GM18867 (cell line): ENCODE data around the gene ADH6.
"Not testable (repeated sequence)": the region's sequence is repeated elsewhere in the genome, so short reads cannot be mapped to it uniquely, and the experiment has no call there.

Experiments
- ATAC-seq: cut with Tn5 transposase; IDR thresholded peaks from one replicate; pipeline ENCODE4 v1.9.1; 2021; ENCODE audit warnings: mild to moderate bottlenecking, moderate library complexity; ENCODE audit not compliant: unreplicated experiment

The ADH6 gene

GRCh38 chr4:99219072-99219471 is at the start of gene ADH6:
ADH6 (minus strand) TSS chr4:99219246; CDS start chr4:99219152, 94 bp downstream.
- ATAC-seq: no peak

DNA sequence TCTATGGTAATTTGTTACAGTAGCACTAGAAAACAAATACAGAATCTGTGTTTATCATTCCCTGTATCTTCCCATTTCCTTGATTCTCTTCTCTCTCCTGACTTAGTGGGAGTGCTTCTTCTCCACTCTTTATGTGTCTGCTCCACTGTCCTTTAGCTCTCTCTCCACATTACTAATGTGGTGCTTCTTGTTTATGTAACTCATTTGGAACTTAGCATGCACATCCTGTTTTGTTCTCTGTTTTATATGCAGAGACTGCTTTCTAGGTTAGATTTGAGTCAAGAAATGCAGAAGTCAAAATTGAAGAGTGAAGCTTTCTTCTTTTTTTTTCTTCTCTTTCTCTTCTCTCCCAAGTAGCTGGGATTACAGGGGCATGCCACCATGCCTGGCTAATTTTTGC is 45.9 kb upstream of the ADH6 start:
- ATAC-seq: no peak

- ATAC-seq: no peak
Observed at GRCh38 chr4:99252746-99253145, 33.7 kb upstream of the ADH6 start.

DNA sequence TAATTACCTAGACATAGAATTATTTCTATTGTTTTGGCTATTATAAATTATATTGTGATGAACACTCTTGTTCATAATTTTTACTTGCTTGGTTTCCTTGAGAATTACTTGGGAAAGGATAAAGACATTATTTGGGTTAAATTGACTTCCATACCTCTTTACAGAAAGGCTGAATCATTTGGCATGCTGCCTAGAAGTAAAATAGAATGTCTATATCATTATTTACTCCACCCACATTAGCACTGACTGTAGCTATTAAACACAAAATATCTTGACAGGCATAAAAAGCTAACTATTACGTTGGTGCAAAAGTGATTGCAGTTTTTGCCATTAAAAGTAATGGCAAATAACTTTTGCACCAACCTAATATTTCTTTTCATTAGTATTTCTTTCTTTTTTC is 29.7 kb upstream of the ADH6 start:
- ATAC-seq: no peak

GRCh38 chr4:99235955-99236354 is 16.9 kb upstream of the ADH6 start:
- no peak for ATAC-seq

DNA sequence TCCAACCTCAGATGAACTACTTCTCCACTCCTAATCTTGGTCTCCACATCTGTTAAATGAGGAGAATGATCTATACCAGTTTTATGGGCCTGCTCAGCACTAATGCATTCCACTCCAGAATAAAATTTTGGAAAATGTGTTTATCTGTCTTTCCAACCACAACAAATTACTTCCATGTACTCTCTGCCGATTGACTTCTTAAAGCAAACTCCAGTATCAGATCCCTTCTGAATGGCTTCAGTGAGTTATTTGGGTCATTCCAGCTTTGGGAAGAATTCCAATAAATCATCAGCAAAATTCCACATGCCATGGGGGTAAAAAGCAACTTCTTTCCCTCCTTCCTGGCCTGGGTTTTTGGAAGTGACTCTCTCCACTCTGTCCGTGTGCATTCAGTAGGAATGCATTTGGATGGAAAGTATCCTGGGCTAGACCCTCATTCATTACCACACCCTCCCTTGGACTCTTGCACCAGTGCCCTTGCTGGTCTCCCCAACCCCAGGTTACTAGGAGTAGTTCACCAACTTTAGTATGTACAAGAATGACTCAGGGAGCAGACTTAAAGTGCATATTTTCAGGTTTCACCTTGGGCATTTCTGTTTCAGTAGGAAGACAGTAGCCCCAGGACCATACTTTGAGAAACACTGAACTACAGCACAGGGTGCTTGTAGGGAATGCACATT is 15.4 kb upstream of the ADH6 start:
- no peak for ATAC-seq

- ATAC-seq: not testable (repeated sequence)
Observed at GRCh38 chr4:99233397-99233796, 14.4 kb upstream of the ADH6 start.

GRCh38 chr4:99228706-99229105 is 9.7 kb upstream of the ADH6 start:
- ATAC-seq: not testable (repeated sequence)

DNA sequence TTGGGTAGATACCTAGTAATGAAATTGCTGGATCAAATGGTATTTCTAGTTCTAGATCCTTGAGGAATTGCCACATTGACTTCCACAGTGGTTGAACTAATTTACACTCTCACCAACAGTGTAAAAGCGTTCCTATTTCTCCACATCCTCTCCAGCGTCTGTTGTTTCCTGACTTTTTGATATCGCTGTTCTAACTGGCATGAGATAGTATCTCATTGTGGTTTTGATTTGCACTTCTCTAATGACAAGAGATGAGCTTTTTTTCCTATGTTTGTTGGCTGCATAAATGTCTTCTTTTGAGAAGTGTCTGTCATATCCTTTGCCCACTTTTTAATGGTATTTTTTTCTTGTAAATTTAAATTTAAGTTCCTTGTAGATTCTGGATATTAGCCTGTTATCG is 8.6 kb upstream of the ADH6 start:
- not testable (repeated sequence) for ATAC-seq

DNA sequence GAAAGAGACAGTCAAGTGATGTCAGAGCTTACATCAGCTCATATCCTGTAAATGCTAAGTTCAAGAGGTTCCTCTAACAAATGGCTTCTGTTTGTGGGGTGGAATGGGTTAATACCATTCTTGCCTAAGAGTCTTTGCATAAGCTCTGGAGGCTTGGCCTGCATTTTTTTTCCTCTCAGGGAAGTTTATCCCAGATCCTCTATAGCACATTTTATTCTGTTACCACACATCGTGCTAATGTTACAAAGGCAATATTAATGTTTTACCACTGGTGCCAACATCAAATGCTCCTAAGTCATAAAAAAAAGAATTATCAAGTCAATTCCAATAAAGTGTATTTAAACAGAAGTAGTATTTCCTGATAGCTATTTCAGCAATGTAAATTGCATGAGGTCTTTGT is 2.9 kb upstream of the ADH6 start:
- no peak for ATAC-seq

GRCh38 chr4:99219479-99219878 is 433 bp upstream of the ADH6 start:
- peak; percentile 73 for ATAC-seq

DNA sequence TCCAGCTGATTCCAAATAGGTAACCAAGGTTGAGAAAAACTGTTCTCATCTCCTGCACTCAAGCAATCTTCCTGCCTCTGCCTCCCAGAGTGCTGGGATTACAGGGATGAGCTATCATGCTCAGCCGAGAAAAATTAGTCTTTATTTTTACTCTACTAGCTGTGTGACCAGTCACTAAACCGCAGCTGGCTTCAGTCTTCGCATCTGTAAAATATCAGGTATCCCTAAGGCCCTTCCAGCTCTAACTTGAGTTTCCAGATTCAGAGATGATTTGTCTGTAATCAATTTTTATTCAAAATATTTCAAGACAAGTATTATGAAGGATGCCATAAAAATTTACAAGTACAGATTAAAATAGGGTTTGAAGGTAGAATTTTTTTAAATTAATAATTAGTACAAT is 3.5 kb downstream of the ADH6 start:
- no peak for ATAC-seq

- ATAC-seq: no peak
Observed at GRCh38 chr4:99210789-99211188, 8.3 kb downstream of the ADH6 start.

- ATAC-seq: no peak
Observed at GRCh38 chr4:99209671-99210070, 9.4 kb downstream of the ADH6 start.

GRCh38 chr4:99208719-99209075 is 10.3 kb downstream of the ADH6 start:
- ATAC-seq: no peak

GRCh38 chr4:99207911-99208718 is 10.9 kb downstream of the ADH6 start:
- no peak for ATAC-seq

DNA sequence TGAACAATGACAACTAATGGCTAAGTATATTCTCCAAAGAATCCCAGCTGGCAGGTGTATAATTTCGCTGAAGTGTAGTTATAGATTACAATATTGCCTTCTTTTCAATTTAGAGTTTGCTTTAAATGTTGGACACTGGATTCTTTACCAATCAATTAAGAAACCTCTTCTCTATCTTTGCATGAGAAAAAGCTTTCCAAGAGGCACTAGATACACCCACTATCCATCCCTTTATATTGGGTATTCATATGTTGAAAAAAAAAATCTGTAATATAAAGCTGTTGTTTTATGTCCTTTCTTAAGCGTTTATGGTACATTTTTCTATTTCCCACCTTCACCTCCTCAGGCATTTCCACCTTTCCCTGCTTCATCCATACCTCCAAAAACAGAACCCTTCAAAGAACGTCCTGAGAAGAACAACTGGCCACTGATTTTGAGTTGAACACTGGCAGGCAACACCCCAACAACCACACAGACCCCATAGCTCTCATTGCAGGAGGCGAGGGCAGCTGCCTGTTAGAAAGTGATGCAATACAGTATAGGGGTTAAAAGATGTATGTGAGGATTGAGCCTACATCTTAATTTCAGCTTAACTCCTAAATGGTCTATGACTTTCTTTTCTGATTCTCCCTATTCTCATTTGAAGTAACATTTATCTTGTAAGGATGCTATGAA is 11.8 kb downstream of the ADH6 start:
- ATAC-seq: no peak

DNA sequence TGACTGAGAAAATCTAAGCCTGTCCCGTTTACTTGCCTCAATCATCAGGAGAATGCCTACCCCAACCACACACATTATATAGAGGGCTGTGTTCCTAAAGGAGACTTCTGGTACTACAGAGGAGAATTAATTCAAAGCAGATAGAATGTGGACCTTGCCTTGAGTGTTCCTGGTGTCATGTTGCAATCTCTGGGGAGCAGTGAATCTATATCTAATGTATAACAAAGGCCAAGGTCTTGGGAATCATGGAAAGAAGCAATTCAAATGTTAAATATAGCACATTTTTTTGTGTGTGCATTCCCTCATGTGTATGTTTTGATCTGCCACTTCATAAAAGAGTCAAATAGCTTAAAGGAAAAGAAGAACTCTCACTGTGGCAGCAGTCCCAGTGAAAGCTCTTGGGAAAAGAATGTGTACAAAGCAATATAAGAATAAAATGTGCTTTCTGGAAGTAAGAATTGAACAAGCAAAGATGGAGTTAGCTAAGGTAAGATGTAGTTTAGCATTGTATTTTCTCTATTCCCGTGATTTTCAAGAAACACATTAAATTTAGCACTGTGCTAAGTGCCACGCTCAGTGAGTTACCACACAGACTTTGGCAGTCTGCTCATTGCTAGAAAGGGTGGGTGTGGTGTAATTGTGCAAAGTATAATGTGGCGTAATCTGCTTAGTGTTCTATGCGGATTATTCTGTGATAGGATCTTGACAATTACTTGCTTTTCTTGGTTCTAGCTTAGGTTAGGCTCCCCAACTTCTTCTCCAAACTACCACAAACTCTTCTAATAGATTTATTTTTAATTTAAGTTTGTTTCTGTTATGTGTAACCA is 13.7 kb downstream of the ADH6 start:
- no peak for ATAC-seq

GRCh38 chr4:99202536-99202935 is 16.5 kb downstream of the ADH6 start:
- no peak for ATAC-seq

GRCh38 chr4:99202094-99202493 is 17.0 kb downstream of the ADH6 start:
- no peak for ATAC-seq

- ATAC-seq: no peak
Observed at GRCh38 chr4:99201690-99202089, 17.4 kb downstream of the ADH6 start.
